RWPE1 (cell line): ENCODE measurements around the gene ANGEL2.

Experiments
- CTCF ChIA-PET: fragments of 350-600 bp; sonication (Branson Sonifier 250); formaldehyde crosslinking; extraction: SDS; loops from one replicate; lab custom pipeline; 2021; lab: Yijun Ruan, JAX
- POLR2A ChIA-PET: fragments of 400-600 bp; formaldehyde crosslinking; extraction: SDS; loops from one replicate; lab custom pipeline; 2020; ENCODE audit warnings: antibody characterized with exemption; ENCODE audit not compliant: low non-redundant PET; lab: Yijun Ruan, JAX
- DNase-seq: peaks from one replicate; pipeline ENCODE4 v3.0.0; 2012; ENCODE audit warnings: low spot score
- H3K27ac ChIP-seq: fragments of 450-650 bp; 2 replicates; pipeline ENCODE4 v1.5.1; 2017
- CTCF ChIP-seq: fragments of 450-650 bp; conservative IDR thresholded peaks from 2 replicates; pipeline ENCODE4 v1.5.1; 2017; ENCODE audit warnings: low read depth, mild to moderate bottlenecking

ANGEL2 gene

DNA sequence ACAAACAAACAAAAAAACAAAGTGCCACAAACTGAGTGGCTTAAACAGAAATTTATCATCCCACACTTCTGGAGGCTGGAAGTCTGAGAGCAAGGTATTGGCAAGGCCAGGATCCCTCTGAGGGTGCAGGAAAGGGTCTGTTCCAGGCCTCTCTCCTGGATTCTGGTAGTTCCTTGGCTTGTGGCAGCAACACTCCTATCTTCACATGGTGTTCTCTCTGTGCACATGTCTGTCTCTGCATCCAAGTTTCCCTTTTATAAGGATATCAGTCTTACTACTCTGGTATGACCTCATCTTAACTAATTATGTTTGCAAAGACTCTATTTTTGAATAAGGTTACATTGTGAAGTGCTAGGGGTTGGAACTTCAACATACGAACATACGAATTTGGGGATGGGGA lies 70.6 kb downstream of the ANGEL2 start:
- no peak overlapping the region for H3K27ac ChIP-seq
- TF ChIP-seq CTCF = no peak
- POLR2A ChIA-PET = no interaction called here
- CTCF ChIA-PET = interaction anchor here (0.7 kb wide), 1 partner anchor 87 kb away, joined by 3 read pairs; the partner anchor contains the start of gene FLVCR1
- DNase-seq = no peak

DNA sequence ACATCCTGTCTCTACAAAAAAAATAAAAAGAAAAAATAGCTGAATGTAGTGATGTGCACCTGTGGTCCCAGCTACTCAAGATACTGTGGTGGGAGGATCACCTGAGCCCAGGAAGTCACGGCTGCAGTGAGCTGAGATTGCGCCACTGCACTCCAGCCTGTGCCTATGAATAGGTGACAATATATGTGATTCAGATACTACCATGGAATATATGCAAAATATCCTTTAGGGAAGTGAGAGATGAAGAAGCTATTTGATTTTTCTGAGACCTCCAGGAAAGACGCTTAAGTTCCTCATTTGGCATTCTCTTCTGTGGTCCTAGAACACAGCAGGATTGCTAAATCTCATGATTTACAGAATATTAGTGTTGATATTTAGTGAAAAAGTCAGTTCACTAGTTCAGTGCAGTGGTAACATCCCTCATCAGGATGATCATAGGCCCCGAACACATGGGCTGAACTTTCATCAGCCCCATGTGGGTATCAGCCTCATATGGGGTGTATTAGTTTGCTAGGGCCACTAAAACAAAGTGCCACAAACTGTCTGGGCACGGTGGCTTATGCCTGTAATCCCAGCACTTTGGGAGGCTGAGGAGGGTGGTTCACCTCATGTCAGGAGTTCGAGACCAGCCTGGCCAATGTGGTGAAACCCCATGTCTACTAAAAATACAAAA lies 71.3 kb downstream of the ANGEL2 start:
- POLR2A ChIA-PET = no interaction called here

DNA sequence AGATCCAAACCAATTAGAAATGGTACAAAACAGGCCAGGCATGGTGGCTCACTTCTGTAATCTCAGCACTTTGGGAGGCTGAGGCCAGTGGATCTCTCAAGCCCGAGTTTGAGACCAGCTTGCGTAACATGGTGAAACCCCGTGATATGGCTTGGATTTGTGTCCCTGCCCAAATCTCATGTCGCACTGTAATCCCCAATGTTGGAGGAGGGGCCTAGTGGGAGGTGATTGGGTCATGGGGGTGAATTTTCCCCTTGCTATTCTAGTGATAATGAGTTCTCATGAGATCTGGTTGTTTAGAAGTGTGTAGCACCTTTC lies 72.3 kb downstream of the ANGEL2 start:
- ChIA-PET POLR2A (no interaction called here), CTCF (no interaction called here)
- no peak for TF ChIP-seq CTCF
- no peak for DNase-seq
- H3K27ac ChIP-seq = no peak overlapping the region

More for the DNA sequence above, 71.3 kb downstream of the ANGEL2 start:
- no peak overlapping the region for H3K27ac ChIP-seq
- CTCF ChIA-PET = interaction anchor here (0.7 kb wide), 1 partner anchor 86 kb away, joined by 3 read pairs; the partner anchor contains the start of gene FLVCR1
- no peak for TF ChIP-seq CTCF
- DNase-seq = no peak

GRCh38 chr1:212942679-212943392 lies 72.8 kb downstream of the ANGEL2 start:
- POLR2A ChIA-PET = no interaction called here
- TF ChIP-seq CTCF = no peak

More at GRCh38 chr1:212942679-212943392, 72.8 kb downstream of the ANGEL2 start:
- no peak overlapping the region for H3K27ac ChIP-seq
- DNase-seq = no peak
- CTCF ChIA-PET = no interaction called here
